KOPT-K1 (cell line): ENCODE measurements around the gene GAD2.
"Not testable (repeated sequence)": the region's sequence is repeated elsewhere in the genome, so short reads cannot be mapped to it uniquely, and the experiment has no call there.

Experiments
- H3K27ac ChIP-seq: fragments of 200-600 bp; sonication (generic); 2 replicates; pipeline ENCODE4 v1.5.1; 2016; ENCODE audit warnings: antibody characterized with exemption, mild to moderate bottlenecking, low read depth, low read length; ENCODE audit not compliant: poor library complexity, severe bottlenecking
- H3K36me3 ChIP-seq: fragments of 200-600 bp; sonication (generic); 2 replicates; pipeline ENCODE4 v1.5.1; 2017; ENCODE audit warnings: antibody characterized with exemption, mild to moderate bottlenecking, low read length, moderate library complexity; ENCODE audit not compliant: insufficient read depth
- H3K9me3 ChIP-seq: fragments of 200-600 bp; sonication (generic); 2 replicates; pipeline ENCODE4 v1.5.1; 2017; ENCODE audit warnings: antibody characterized with exemption, low read length, mild to moderate bottlenecking; ENCODE audit not compliant: insufficient read depth, poor library complexity, severe bottlenecking

GAD2 gene

DNA sequence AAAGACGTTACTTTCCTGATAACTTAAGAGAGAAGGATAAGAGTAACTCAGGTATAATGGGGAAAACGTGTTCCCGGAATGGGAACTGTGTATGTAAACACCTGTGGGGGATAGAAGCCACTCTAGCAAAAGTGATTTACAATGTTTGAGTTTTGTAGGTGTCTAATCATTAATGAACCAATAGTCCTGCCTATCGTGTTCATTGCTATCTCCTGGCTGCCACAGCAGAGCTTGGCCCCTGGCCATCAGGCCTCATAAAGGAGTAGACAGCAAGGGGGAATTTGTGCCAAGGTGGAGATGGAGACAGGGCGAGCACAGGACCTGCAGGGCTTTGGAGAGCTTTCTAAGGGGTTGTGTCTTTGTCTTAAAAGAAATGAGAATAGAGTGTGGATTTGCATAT lies 102.1 kb downstream of the GAD2 start:
- H3K9me3 ChIP-seq: no peaks in the 10 kb centered on the region
- no peaks in the 10 kb centered on the region for H3K36me3 ChIP-seq
- H3K27ac ChIP-seq: no peak overlapping the region

DNA sequence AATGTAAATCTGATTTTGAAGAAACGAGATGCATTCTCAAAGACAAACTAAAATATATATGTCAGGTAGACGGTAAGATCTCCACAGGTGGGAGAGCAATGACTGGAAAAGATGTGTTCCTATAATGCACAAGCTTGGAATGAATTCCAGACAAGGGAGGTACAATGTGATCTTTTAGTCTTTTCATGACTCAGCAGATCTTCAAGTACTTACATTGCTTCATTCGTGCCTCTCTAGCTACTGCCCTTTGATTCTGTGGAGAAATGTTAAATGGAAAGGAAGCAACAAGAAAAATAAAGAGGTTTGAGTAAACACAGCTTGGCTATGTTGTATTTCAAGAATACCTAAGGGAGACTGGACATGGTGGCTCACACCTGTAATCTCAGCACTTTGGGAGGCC lies 106.6 kb downstream of the GAD2 start:
- Histone ChIP-seq H3K27ac (no peak overlapping the region), H3K36me3 (no peaks in the 10 kb centered on the region), H3K9me3 (no peaks in the 10 kb centered on the region)

DNA sequence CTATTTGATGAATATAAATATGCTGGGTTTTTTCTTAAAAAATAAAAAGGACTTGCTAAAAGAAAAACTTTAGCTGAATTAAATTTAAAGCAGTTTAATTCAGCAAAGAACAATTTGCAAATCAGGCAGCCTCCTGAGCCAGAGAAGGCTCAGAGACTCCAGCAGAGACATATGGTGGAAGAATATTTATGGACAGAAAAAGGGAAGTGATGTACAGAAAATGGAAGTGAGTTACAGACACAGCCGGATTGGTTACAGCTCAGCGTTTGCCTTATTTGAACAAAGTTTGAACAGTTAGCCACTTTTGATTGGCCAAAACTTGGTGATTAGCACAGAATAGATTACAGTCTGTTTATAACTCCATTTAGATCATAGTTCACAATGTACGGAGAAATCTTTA lies 110.3 kb downstream of the GAD2 start:
- no peak overlapping the region for H3K27ac ChIP-seq
- no peaks in the 10 kb centered on the region for H3K36me3 ChIP-seq
- H3K9me3 ChIP-seq: no peaks in the 10 kb centered on the region

- Histone ChIP-seq H3K36me3 (no peaks in the 10 kb centered on the region), H3K27ac (no peak overlapping the region), H3K9me3 (no peaks in the 10 kb centered on the region)
Observed at GRCh38 chr10:26327811-26328210, 111.2 kb downstream of the GAD2 start.

DNA sequence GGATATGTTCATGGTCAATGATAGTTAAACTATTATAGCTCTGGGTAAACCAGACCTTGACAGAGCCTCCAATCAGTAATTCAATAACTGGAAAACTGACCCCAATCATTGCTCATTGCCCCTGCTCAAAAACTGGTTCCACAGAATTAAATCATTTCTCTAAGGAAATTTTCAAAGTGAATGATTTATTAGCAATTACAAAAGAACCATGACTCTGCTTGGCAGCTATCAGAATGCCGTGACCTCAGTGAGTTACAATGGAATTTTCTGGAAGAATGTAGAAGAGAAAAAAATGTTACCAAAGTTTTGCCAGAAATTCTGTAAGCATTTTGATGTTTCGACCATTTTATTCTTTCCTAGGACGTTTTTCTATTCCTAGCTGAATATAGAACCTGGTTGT lies 114.8 kb downstream of the GAD2 start:
- Histone ChIP-seq H3K27ac (no peak overlapping the region), H3K36me3 (no peaks in the 10 kb centered on the region), H3K9me3 (peaks cover 6% of the 10 kb centered on the region)

DNA sequence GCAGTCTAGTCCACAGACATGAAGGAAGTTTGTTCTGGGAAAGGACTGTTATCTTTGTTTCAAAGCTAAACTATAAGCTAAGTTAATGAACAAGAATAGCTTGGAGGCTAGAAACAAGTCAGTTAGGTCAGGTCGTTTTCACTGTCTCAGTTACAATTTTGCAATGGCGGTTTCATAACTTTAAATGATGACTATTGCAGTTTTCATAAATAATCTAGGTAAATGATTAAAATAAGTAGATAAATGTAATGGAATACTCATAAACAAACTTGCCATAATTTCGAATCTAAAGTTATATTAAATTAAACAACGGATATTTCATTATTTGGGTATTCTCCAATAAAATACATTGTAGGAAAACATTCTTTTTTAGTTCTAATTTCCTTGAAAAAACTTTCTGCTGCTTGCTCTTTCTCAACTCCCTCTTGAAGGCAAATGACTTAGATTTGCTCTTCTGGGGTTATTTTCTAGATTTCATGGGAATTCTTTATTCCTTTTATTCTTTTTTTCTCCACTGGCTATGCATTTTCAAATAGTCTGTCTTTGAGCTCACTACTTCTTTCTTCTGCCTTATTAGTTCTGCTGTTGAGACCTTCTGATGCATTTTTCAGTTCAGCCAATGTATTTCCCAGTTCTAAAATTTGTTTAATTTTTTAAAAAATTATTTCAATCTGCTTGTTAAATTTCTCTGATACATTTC lies 117.8 kb downstream of the GAD2 start:
- peaks cover 6% of the 10 kb centered on the region for H3K9me3 ChIP-seq
- no peaks in the 10 kb centered on the region for H3K36me3 ChIP-seq
- H3K27ac ChIP-seq: no peak overlapping the region

GRCh38 chr10:26334932-26335573 lies 118.5 kb downstream of the GAD2 start:
- Histone ChIP-seq H3K36me3 (no peaks in the 10 kb centered on the region), H3K9me3 (peaks cover 6% of the 10 kb centered on the region), H3K27ac (peak overlapping the region; percentile 66)

- Histone ChIP-seq H3K27ac (peak overlapping the region; percentile 66), H3K36me3 (no peaks in the 10 kb centered on the region), H3K9me3 (peaks cover 6% of the 10 kb centered on the region)
Observed at GRCh38 chr10:26335574-26336093, 119.1 kb downstream of the GAD2 start.

DNA sequence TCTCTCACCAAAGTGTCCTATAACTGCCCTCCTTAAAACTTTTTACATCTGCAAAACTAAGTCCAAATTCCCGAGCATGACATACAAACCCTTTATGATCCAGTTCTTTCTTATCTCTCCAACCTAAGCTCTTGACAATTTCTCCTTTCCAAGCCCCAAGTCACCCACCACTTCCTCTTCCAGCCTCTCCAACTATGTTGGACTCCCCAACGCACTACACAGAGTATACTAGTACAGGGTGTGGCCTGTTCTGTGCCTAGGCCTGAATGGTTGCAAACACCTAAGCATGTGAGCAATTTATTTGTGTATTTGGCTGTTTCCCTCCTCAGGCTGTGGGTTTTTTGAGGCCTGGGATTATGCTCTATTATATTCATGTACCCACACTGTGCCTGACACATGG lies 120.4 kb downstream of the GAD2 start:
- no peaks in the 10 kb centered on the region for H3K36me3 ChIP-seq
- H3K27ac ChIP-seq: no peak overlapping the region
- peaks cover 6% of the 10 kb centered on the region for H3K9me3 ChIP-seq

DNA sequence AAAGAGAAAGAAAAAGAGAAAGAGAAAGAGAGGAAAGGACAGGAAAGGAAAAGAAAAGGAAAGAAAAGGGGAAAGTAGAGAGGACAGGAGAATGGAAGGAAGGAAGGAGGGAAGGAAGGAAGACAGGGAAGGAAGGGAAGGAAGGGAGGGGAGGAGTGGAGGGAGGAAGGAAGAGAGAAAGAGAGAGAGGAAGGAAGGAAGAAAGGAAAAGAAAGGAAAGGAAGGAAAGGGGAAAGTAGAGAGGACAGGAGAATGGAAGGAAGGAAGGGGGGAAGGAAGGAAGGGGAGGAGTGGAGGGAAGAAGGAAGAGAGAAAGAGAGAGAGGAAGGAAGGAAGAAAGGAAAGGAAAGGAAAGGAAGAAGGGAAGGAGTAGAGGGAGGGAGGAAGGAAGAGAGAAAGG lies 125.1 kb downstream of the GAD2 start:
- Histone ChIP-seq H3K27ac (no peak overlapping the region), H3K36me3 (no peaks in the 10 kb centered on the region), H3K9me3 (no peaks in the 10 kb centered on the region)

- H3K9me3 ChIP-seq, H3K36me3 ChIP-seq, H3K27ac ChIP-seq: not testable (repeated sequence)
Observed at GRCh38 chr10:26348821-26349417, 132.3 kb downstream of the GAD2 start.
